GM10847 (cell line): ENCODE results near the gene ENTREP3.

Source experiments
- POLR2A ChIP-seq: IDR thresholded peaks from 2 replicates; pipeline ENCODE4 v1.6.1; 2011; ENCODE audit not compliant: insufficient read length; ENCODE audit errors: extremely low read depth

ENTREP3 gene

DNA sequence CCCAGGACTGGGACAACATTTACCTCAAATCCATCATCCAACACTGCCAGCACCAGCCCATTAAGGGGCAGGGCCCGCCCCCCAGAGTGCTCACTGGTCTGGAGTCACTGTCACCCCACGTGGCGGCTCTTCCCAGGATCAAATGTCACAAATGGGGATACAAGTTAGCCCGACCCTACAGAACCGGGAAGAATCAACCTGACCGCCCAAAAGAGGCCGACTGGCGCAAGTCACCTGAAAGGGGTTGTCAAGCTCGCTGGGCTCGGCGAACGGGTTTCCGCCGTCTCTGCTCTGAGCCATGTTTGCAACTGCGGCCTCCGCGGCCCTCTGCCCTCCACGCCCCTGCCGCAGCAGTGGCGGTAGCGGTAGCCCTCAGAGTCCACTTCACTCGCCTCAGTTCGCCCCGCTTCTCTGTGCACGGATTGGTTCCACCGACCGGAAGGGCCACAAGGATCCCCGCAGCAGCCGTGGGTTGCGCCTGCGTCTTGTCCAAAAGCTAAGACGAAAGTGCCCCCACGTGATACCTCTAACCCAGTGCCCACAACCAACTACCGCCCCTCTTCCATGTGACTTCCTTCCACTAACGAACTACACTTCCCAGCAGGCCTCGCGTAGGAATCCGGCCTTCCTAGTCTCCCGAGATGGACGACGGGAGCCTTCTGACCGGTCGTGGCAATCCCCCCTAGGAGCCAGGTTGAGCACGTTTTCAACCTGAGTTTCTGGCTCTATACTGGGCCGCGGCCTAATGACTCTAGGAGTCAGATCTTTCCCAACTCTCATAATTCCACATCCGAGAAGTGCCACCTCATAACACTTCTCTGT, 6.8 kb upstream of the ENTREP3 start, which contains the start of gene SCAMP3:
TSS of gene SCAMP3 (minus strand) at position 509 of the 822 bp plus-strand sequence. CDS start at position 300, 209 bp downstream.
- peak; percentile 83 for TF ChIP-seq POLR2A

DNA sequence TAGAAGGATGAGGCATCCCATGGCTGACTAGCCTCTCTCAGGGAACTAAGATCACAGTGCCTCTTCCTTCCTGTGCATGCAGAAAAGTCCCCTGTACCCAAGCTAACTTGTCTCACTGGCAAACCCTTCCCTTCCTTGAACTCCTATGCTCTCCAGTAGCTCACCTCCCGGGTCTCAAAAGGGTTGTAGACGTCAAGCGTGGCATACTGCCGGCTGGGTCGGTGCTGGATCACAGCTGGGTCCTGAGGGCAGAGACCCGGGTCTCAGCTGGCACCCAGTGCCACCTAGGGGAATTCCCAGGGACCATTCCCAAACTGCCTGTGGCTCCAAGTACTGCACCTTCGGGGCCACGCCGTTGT, 6.2 kb upstream of the ENTREP3 start:
- no peak for TF ChIP-seq POLR2A

DNA sequence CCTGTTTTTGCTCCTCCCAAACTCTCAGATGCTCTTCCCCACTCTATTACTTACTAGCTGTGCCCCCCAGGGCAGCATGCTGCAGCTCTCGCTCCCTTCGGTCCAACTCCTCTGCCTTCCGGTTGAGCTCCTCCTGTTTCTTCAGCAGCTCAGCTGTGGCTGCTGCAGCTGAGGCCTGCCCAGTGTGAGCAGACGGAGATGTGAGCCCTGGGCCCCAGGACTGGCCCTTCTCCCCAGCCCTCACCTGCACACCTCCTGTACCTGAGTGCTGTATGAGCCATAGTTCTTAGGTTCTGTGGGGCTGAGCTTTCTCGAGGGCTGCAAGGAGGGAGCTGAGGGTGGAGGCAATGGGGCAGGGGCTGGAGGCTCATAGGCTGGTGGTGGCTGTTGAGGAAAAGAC, 5.0 kb upstream of the ENTREP3 start:
- no peak for TF ChIP-seq POLR2A

DNA sequence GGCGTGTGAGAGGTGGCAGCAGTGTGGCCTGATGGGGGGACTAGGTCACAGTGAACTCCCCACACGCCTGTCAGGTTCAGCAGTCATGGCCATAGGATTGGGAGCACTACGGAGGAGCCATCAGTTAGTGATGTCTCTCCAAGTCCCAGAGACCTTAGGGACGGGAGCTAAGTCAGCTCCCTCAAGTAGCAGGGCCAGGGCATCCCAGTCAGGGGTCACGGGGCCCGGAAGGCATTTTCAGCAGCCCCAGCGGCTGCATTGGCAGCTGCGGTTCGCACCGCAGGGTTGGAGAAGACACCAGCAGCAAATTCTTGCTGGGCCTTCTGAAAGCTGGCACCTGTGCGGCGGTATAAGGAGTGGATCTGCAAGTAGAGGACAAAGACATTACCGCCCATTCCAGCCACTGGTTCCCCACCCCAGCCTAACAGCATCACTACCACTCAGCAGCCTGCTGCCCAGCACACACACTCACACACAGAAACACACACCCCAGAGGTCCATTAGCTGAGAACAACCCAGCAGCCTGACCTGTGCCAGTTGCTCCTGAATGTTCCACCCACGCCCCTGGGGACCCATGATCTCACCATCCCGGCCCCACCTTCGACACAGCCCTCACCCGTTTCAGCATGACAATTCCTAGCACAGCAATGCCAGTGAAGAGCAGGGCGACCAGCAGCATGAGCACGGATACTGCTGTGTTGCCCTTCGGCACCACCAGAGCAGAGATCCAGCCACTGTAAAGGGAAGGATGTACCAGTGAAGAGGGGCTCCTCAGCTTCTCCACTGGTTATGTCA, 972 bp upstream of the ENTREP3 start:
- no peak for TF ChIP-seq POLR2A

DNA sequence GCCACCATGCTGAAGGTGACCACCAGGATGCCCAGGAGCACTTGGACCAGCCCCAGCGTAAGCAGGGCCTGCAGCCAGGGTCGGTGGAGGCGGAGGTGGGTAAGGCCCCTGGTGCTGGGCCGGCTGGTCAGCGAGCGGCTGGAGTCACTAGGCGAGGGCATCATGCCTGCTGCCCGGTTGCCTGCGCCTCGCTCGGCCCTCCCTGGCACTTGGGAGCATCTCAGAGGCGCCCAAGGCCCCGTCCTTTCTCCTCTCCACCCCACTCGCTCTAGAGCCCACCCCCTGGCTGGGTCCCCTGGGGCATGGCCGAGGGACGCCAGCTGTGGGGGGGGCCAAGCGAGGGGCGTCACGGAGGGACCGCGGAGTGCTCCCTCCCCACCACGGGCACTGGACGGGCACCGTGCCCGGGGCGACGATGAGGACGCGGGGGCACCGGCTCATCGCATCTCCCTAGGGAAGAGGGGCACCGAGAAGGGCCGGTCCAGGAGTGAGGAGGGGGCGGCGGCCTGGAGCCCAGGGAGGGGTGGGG, 505 bp downstream of the ENTREP3 start:
- no peak for TF ChIP-seq POLR2A

DNA sequence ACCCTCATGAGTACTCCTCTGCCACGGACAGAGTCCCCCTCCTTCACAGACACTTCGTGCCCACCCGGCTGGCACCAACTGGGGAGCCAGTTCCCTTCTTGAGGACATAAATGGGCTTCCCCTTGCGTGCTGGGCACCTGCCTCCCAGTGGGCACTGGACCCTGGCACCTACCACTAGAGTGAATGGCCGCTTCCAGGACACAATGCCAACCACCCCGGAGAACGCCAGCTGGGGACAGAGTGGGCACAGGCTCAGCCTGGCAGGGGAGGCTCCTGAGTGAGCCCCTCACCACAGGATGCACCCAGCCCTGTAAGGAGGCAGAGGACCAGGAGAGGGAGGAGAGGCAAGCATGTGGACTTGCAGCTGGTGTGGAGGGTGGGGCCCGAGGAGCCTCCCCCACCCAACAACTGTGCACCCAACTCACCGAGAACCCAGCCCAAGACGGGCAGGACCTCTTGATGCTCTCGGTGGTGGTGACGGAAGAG, 1.0 kb downstream of the ENTREP3 start:
- no peak for TF ChIP-seq POLR2A

DNA sequence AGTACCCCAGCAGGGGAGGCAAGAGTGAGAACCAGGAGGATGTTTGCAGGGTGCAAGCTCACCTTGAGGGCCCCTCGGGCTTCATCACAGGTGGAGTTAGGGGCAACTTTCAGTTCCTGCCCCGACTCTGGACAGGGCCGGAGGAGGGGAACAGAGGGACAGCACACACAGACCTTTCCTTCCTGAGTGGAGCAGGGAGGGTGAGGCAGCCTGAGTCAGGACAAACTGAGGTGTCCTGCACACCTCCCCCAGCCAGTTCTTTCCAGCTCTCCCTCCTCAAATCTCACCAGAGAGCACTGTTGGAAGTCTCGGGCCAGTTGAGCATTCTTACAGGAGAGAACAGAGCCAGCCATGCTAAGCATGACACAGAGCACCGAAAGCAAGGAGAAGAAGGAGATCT, 1.5 kb downstream of the ENTREP3 start:
- no peak for TF ChIP-seq POLR2A

DNA sequence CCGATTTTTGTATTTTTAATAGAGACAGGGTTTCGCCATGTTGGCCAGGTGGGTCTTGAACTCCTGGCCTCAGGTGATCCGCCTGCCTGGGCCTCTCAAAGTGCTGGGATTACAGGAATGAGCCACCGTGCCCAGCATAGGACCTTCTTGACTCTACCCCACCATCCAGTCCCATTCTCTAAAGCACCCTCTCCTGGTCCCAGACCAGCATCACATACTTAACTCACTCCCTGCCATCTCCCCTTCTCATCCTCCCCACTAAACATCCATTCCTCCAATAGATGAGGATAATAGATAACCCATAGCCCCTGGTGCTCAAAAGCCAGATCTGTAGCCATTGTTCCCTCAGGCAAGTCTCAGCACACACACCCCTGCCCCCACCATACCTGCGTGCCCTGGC, 2.1 kb downstream of the ENTREP3 start:
- no peak for TF ChIP-seq POLR2A

DNA sequence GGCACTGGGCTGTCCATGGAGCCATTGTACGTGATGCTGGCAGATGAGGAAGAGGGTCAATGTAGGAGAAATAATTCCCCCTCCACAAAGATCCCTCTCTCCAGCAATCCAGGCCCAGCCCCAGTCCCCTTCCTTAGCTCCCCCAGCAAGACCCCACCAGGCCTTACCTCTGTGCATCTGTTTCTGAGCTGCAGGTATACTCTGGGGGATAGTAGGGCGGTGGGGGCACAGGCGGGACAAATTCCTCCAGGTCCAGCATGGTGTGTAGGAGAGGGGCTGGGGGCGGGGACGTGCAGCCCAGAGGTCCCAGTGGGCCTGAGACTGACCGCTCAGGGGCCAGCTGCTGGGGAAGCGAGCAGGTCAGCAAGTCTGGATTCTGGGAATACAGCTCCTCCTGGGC, 3.7 kb downstream of the ENTREP3 start:
- no peak for TF ChIP-seq POLR2A

DNA sequence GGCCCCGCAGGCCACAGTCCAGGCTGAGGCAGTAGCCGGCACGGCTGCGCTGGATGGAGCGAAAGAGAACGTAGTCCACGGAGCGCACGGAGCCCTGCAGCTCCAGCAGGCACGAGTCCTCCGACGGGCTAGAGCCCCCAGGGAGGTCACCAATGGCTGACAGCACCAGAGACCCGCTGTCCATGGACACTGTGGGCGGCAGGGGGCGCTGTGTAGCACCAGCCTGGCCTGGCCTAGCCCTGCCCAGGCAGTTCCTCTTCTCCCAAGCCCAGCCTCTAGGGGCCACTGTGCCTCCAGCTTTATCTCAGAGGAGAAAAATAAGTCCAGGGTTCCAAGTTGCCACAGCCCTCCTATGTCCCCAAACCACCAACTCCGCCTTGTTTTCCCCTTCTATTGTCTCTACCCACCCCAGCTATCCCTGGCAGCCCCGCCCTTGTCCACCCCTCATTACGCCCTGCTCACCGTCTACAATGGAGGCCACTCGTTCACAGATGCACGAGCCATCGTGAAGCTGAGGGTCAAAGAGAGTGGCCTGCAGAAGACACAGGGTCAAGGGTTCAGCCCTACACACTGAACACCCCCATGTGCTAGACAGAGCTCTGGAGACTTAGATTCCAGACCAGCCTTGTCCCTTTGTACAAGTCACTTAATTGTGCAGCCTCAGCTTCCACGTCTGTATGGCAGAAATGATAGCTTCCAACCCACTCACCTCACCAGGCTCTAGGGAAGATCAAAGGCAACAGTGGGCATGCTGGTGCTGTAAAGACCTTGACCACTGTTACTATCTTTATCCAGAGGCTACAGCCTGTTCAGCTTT, 4.4 kb downstream of the ENTREP3 start:
- TF ChIP-seq POLR2A, result peak; percentile 16

DNA sequence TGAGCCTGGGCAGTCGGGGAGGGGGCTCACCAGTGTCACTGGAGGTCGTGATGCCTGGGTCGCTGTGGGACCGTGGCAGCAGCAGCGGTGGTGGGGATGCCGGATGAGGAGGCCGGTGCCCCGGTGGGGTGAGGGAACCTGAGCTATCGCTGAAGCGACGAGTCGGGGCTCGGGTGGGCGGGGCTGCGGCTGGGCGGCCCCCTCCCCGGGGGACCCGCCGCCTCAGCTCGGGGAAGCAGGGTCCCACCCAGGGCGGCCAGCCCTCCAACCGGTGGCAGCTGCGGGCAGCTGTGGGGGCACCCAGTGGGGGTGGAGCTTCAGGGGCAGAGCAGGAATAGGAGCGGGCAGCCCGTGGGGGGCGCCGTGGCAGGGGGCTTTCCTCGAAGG, 5.0 kb downstream of the ENTREP3 start:
- no peak for TF ChIP-seq POLR2A

DNA sequence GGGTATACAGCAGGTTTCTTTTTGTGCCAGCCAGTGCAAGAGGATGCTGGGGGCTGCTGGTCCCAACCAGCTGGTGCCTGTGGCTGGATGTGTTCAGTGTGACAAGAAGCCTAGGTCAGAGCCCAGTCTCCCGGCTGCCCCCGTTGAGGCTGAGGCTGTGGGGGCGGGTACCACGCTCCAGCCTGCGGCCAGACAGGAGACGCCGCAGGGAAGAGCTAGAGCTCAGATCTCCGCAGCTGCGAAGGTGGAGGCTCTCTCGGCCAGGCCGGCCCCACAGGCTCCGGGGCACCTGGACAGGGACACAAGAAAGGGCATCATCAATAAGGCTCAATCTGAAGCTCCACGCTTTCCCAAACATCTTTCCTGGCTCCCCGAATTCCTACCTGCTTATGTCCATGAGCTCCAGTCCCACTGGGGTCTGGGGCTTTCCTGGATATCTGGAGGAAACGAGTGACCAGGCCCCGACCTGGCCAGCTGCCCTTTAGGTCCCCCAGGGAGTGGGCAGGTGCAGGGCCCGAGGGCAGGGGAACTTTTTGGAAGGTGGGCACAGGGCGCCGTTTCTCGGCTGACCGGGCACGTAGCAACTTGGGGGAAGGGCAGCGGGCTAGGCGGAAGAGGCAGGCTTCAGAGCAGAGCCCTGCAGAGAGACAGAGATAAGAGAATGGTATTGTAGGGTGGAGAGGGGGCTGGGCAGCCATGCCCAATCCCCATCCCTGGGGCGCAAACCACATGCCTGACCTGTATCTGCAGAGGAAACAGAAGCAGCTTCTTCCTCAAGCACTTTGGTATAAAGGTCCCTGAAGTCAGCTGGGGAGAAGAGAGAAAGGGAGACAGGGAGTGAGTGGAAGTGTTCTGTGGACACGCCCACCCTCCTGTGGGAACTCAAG, 7.4 kb downstream of the ENTREP3 start:
- TF ChIP-seq POLR2A, result no peak

DNA sequence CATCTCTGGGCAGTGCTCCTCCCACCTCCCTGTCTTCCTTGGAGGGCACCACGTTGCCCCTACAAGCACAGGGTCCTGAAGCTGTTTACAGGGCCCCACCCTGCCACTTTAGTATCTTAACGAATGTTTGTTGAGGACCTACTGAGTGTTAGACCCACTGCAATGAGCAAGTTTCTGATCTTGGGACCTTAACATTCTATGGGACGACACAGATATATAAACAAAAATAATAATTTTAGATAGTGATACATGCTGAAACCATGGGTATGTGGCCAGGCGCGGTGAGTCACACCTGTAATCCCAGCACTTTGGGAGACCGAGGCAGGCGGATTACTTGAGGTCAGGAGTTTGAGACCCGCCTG, 10.1 kb downstream of the ENTREP3 start:
- TF ChIP-seq POLR2A, result no peak
